GM12878 (cell line): ENCODE results near the gene TMEM225B. TPM values are rescaled to one million over a fixed set of nuclear protein-coding genes. Genes with fewer than 3 reads are reported as not detected.

Source experiments
- ATAC-seq: fragments of 200-7000 bp; cut with Tn5 transposase; 3 replicates; pipeline ENCODE4 v1.9.1; 2020; ENCODE audit warnings: mild to moderate bottlenecking, moderate library complexity
- BruUV-seq: library from RNA; stranded (reverse); fragments of 400-500 nt; replicated peaks from 2 replicates; lab custom pipeline; 2021; lab: Mats Ljungman, UMichigan
- CTCF ChIA-PET: fragments of 300-600 bp; sonication (Branson Sonifier 250); formaldehyde crosslinking; extraction: SDS; loops from one replicate; lab custom pipeline; 2021; ENCODE audit warnings: inconsistent platforms; lab: Yijun Ruan, JAX
- POLR2A ChIA-PET: fragments of 350-600 bp; formaldehyde crosslinking; extraction: SDS; loops from one replicate; lab custom pipeline; 2021; ENCODE audit warnings: inconsistent platforms; lab: Charles Lee
- RAD21 ChIA-PET: fragments of 300-600 bp; sonication (Branson Sonifier 250); formaldehyde crosslinking; loops from one replicate; lab custom pipeline; 2023; ENCODE audit warnings: antibody characterized with exemption; ENCODE audit not compliant: unreplicated experiment; lab: Charles Lee
- SMC1A ChIA-PET: fragments of 300-600 bp; sonication (Branson Sonifier 250); formaldehyde crosslinking; loops from one replicate; lab custom pipeline; 2023; ENCODE audit not compliant: unreplicated experiment, uncharacterized antibody; lab: Charles Lee
- DNase-seq: peaks from one replicate; pipeline ENCODE4 v3.0.0-alpha.2; 2011; ENCODE audit warnings: low read depth, low spot score
- FAIRE-seq: peaks from 3 replicates; lab custom pipeline; 2011; peaks lifted over from hg19 to GRCh38; lab: Jason Lieb, UNC
- H2AFZ ChIP-seq: 2 replicates; pipeline ENCODE4 v1.6.0; 2011; ENCODE audit warnings: low read depth, low read length, control low read depth; ENCODE audit not compliant: control insufficient read depth
- H3K27ac ChIP-seq: 2 replicates; pipeline ENCODE4 v1.5.1; 2011; ENCODE audit warnings: control low read depth; ENCODE audit not compliant: control insufficient read depth, insufficient read depth
- H3K27me3 ChIP-seq, 2 experiments: replicated peaks in 1 of 2; 2 replicates each; pipeline versions ENCODE4 v1.6.0 to v1.6.1; 2011; ENCODE audit warnings: low read length in 1 of 2; ENCODE audit not compliant: control insufficient read depth in 2 of 2, insufficient read depth in 2 of 2
- H3K36me3 ChIP-seq, 2 experiments: 2 replicates each; pipeline ENCODE4 v1.5.1; 2011; ENCODE audit warnings: low read length in 1 of 2; ENCODE audit not compliant: control insufficient read depth in 2 of 2, insufficient read depth in 2 of 2
- H3K4me1 ChIP-seq: 2 replicates; pipeline ENCODE4 v1.6.1; 2011; ENCODE audit warnings: mild to moderate bottlenecking, low read length, moderate library complexity, mixed read lengths; ENCODE audit not compliant: control insufficient read depth, insufficient read depth
- H3K4me2 ChIP-seq: 2 replicates; pipeline ENCODE4 v1.6.0; 2011; ENCODE audit warnings: control low read depth; ENCODE audit not compliant: control insufficient read depth, insufficient read depth
- H3K4me3 ChIP-seq: fragments of 200-600 bp; sonication (generic); 2 replicates; pipeline ENCODE4 v1.5.1; 2016
- H3K79me2 ChIP-seq: 2 replicates; pipeline ENCODE4 v1.6.0; 2011; ENCODE audit warnings: low read length; ENCODE audit not compliant: control insufficient read depth, insufficient read depth
- H3K9ac ChIP-seq: 2 replicates; pipeline ENCODE4 v1.8.0; 2011; ENCODE audit warnings: low read length, control low read depth, mixed read lengths; ENCODE audit not compliant: control insufficient read depth, insufficient read depth
- H3K9me3 ChIP-seq: replicated peaks from 3 replicates; pipeline ENCODE4 v1.5.1; 2011; ENCODE audit warnings: mild to moderate bottlenecking, low read length; ENCODE audit not compliant: control insufficient read depth, insufficient read depth
- H4K20me1 ChIP-seq: 2 replicates; pipeline ENCODE4 v1.6.0; 2011; ENCODE audit not compliant: control insufficient read depth, insufficient read depth
- FOS ChIP-seq: IDR thresholded peaks from 3 replicates; pipeline ENCODE4 v1.6.1; 2011; ENCODE audit warnings: borderline replicate concordance; ENCODE audit not compliant: insufficient read length; ENCODE audit errors: extremely low read depth
- MYB ChIP-seq: fragments of 150-350 bp; IDR thresholded peaks from 2 replicates; pipeline ENCODE4 v1.6.1; 2014; ENCODE audit warnings: mild to moderate bottlenecking, low read depth, low read length, borderline replicate concordance
- NFYB ChIP-seq: IDR thresholded peaks from 2 replicates; pipeline ENCODE4 v1.6.1; 2011; ENCODE audit warnings: low read depth, mild to moderate bottlenecking, low read length, improper control_type of control experiment, moderate library complexity; ENCODE audit not compliant: insufficient read depth
- NR2C1 ChIP-seq: fragments of 450-650 bp; IDR thresholded peaks from 2 replicates; pipeline ENCODE4 v1.6.1; 2017; ENCODE audit warnings: antibody characterized with exemption, mild to moderate bottlenecking, moderate library complexity
- NR2F1 ChIP-seq: fragments of 450-650 bp; conservative IDR thresholded peaks from 2 replicates; pipeline ENCODE4 v1.6.1; 2017; ENCODE audit warnings: mild to moderate bottlenecking
- RAD21 ChIP-seq: IDR thresholded peaks from 2 replicates; pipeline ENCODE4 v1.6.1; 2011; ENCODE audit warnings: mild to moderate bottlenecking, low read depth, low read length, moderate library complexity; ENCODE audit not compliant: insufficient read depth
- RFX5 ChIP-seq: IDR thresholded peaks from 2 replicates; pipeline ENCODE4 v1.6.1; 2011; ENCODE audit warnings: low read depth, low read length, improper control_type of control experiment
- SMAD5 ChIP-seq: IDR thresholded peaks from 2 replicates; pipeline ENCODE4 v1.6.1; 2016; ENCODE audit warnings: antibody characterized with exemption, low read depth
- SREBF2 ChIP-seq: IDR thresholded peaks from 2 replicates; pipeline ENCODE4 v1.6.1; 2012; ENCODE audit warnings: mild to moderate bottlenecking, low read length
- USF2 ChIP-seq: IDR thresholded peaks from 2 replicates; pipeline ENCODE4 v1.6.1; 2011; ENCODE audit warnings: low read depth, low read length, improper control_type of control experiment, borderline replicate concordance
- WGBS: methylation state at CpG from one replicate; pipeline ENCODE4 v1.1.6; 2016; ENCODE audit warnings: low lambda C conversion rate; ENCODE audit not compliant: insufficient replicate concordance, insufficient coverage; ENCODE audit errors: missing lambda C conversion rate; 5-methylcytosine and 5-hydroxymethylcytosine counted together
- in situ Hi-C: fragments of 300-500 bp; cut with MboI; formaldehyde crosslinking; loops from 9 replicates; pipeline ENCODE4 v1.14.3; 2018; ENCODE audit warnings: mixed read lengths
- intact Hi-C: fragments of 100-400 bp; cut with micrococcal nuclease; formaldehyde crosslinking; loops from one replicate; pipeline ENCODE4 v1.14.2; 2022; ENCODE audit not compliant: unreplicated experiment
- polyA plus RNA-seq, 11 experiments: library from polyadenylated mRNA; depleted of rRNA in 4 of 11; unstranded in 6 of 11; stranded (reverse) in 5 of 11; fragments of >200 nt; fragmentation: Nextera tagmentation in 4 of 11; fragmentation: Illumina TruSeq in 1 of 11; extraction: Ambion mirVana in 4 of 11; extraction: Trizol in 1 of 11; gene quantifications; 1 replicate in 1 of 11; 2 replicates in 10 of 11; pipeline versions ENCODE4 v1.2.1 to v1.2.3, GENCODE V29; 2011 to 2016; ENCODE audit warnings: inconsistent platforms in 2 of 11, missing spikeins in 2 of 11, low read depth in 1 of 11
- total RNA-seq, 4 experiments: library from RNA; depleted of rRNA in 3 of 4; stranded (reverse); fragments of >200 nt in 3 of 4; fragmentation: Illumina TruSeq in 1 of 4; extraction: Trizol in 1 of 4; gene quantifications; 2 replicates each; pipeline versions ENCODE4 v1.2.1 to v1.2.3, GENCODE V29; 2013 to 2021
- TF ChIP-seq, protein P1 (sequence below): IDR thresholded peaks from 2 replicates; pipeline ENCODE4 v1.6.1; 2012; ENCODE audit warnings: low read depth, low read length, improper control_type of control experiment
- TF ChIP-seq, protein P2 (sequence below): fragments of 450-650 bp; IDR thresholded peaks from 2 replicates; pipeline ENCODE4 v1.6.1; 2017; ENCODE audit warnings: mild to moderate bottlenecking, moderate library complexity

TMEM225B gene
- total and polyA plus RNA-seq, 10 of the 15 experiments (the other 5 are each of a cell fraction or from before 2014, with no cell fraction given) = 0.22 to 1.9 (median 0.43) TPM

DNA sequence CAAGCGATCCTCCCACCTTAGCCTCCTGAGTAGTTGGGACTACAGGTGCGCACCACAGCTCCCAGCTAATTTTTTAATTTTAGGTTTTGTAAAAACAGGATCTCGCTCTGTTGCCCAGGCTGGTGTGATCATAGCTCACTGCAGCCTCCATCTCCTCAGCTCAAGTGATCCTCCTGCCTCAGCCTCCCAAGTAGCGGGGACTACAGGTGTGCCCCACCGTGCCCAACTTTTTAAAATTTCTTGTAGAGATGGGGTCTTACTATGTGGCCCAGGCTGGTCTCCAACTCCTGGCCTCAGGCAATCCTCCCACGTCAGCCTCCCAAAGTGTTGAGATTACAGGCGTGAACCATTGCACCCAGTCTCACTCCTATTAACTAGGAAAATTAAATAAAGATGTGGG is 7.5 kb downstream of the TMEM225B start (continued):
- TF ChIP-seq USF2 (no peak), MYB (no peak), NR2F1 (no peak), NR2C1 (no peak), FOS (no peak), RFX5 (no peak), SREBF2 (no peak), RAD21 (no peak), SMAD5 (no peak), NFYB (no peak)
- TF ChIP-seq, protein P1, sequence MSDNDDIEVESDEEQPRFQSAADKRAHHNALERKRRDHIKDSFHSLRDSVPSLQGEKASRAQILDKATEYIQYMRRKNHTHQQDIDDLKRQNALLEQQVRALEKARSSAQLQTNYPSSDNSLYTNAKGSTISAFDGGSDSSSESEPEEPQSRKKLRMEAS = no peak

GRCh38 chr7:99606531-99606930 is 8.5 kb downstream of the TMEM225B start:
- Histone ChIP-seq H3K27me3 (peaks cover 0 to 2% of the 10 kb centered on the region in 2 experiments; a peak in 1 of 4 replicates), H3K4me1 (no peaks in the 10 kb centered on the region), H3K36me3 (no peaks in the 10 kb centered on the region), H2AFZ (no peak overlapping the region), H3K4me2 (no peak overlapping the region), H3K79me2 (no peaks in the 10 kb centered on the region), H3K9me3 (no peaks in the 10 kb centered on the region), H3K27ac (no peak overlapping the region), H3K9ac (no peak overlapping the region), H4K20me1 (no peaks in the 10 kb centered on the region), H3K4me3 (no peak overlapping the region)
- in situ Hi-C loops = no loop called here
- no TSS peak for BruUV-seq
- SMC1A ChIA-PET = interaction anchor here (0.8 kb wide), 1 partner anchor 109 kb away, joined by 3 read pairs; no protein-coding TSS in a partner anchor
- WGBS = 42% methylated on average over 8 of the region's 8 CpGs
- CTCF ChIA-PET = interaction anchor here (0.8 kb wide), 1 partner anchor 16 kb away, joined by 3 read pairs; no protein-coding TSS in a partner anchor
- intact Hi-C loops = no loop called here
- DNase-seq = no peak
- POLR2A ChIA-PET = interaction anchor here (0.6 kb wide), 1 partner anchor 218 kb away, joined by 3 read pairs; no protein-coding TSS in a partner anchor
- RAD21 ChIA-PET = no interaction called here
- TF ChIP-seq, protein P2, sequence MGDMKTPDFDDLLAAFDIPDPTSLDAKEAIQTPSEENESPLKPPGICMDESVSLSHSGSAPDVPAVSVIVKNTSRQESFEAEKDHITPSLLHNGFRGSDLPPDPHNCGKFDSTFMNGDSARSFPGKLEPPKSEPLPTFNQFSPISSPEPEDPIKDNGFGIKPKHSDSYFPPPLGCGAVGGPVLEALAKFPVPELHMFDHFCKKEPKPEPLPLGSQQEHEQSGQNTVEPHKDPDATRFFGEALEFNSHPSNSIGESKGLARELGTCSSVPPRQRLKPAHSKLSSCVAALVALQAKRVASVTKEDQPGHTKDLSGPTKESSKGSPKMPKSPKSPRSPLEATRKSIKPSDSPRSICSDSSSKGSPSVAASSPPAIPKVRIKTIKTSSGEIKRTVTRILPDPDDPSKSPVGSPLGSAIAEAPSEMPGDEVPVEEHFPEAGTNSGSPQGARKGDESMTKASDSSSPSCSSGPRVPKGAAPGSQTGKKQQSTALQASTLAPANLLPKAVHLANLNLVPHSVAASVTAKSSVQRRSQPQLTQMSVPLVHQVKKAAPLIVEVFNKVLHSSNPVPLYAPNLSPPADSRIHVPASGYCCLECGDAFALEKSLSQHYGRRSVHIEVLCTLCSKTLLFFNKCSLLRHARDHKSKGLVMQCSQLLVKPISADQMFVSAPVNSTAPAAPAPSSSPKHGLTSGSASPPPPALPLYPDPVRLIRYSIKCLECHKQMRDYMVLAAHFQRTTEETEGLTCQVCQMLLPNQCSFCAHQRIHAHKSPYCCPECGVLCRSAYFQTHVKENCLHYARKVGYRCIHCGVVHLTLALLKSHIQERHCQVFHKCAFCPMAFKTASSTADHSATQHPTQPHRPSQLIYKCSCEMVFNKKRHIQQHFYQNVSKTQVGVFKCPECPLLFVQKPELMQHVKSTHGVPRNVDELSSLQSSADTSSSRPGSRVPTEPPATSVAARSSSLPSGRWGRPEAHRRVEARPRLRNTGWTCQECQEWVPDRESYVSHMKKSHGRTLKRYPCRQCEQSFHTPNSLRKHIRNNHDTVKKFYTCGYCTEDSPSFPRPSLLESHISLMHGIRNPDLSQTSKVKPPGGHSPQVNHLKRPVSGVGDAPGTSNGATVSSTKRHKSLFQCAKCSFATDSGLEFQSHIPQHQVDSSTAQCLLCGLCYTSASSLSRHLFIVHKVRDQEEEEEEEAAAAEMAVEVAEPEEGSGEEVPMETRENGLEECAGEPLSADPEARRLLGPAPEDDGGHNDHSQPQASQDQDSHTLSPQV = no peak
- no peak for ATAC-seq
- no peak for FAIRE-seq
